ENCODE measurements around the gene SRP54. TPM values are rescaled to one million over a fixed set of nuclear protein-coding genes. Genes with fewer than 3 reads are reported as not detected.

Gene SRP54
- total and polyA plus RNA-seq, 2 of the 13 experiments (the other 11 are each of a cell fraction or from before 2014, with no cell fraction given): 42.2 to 207 TPM

DNA sequence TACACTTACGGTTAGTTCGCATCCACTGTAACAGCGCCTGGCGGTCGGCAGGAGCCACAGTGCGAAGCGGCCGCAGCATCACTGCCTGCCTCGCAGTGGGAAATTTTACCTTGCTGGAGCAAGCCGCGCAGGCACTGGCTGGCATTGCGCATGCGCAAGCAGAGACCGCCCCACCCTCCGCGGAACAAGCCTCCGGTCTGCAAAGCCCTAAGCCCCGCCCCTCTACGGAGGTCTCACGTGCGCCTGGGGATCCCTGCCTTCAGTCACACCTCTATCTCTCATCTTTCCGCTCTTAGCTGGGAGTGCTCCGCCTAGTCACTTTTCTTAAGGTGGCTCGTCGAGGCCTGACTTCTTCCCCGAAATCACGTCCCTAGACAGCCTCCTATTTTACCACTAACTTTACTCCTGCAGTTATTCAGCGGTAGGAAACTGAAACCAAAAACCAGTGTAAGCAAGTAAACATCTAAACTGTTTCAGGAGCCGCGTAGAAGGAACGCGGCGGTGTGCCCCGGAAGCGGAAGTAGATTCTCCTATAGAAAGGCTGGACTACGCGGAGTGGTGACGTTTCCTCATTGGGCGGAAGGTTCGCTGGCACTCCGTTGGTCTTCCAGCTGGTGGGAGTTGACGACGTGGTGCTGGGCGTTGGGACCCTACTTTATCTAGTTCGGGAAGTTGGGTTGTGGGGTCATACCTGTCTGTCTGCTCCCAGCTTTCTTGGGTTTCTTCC is at the start of gene SRP54 (continued):
- TF ChIP-seq, protein P1, sequence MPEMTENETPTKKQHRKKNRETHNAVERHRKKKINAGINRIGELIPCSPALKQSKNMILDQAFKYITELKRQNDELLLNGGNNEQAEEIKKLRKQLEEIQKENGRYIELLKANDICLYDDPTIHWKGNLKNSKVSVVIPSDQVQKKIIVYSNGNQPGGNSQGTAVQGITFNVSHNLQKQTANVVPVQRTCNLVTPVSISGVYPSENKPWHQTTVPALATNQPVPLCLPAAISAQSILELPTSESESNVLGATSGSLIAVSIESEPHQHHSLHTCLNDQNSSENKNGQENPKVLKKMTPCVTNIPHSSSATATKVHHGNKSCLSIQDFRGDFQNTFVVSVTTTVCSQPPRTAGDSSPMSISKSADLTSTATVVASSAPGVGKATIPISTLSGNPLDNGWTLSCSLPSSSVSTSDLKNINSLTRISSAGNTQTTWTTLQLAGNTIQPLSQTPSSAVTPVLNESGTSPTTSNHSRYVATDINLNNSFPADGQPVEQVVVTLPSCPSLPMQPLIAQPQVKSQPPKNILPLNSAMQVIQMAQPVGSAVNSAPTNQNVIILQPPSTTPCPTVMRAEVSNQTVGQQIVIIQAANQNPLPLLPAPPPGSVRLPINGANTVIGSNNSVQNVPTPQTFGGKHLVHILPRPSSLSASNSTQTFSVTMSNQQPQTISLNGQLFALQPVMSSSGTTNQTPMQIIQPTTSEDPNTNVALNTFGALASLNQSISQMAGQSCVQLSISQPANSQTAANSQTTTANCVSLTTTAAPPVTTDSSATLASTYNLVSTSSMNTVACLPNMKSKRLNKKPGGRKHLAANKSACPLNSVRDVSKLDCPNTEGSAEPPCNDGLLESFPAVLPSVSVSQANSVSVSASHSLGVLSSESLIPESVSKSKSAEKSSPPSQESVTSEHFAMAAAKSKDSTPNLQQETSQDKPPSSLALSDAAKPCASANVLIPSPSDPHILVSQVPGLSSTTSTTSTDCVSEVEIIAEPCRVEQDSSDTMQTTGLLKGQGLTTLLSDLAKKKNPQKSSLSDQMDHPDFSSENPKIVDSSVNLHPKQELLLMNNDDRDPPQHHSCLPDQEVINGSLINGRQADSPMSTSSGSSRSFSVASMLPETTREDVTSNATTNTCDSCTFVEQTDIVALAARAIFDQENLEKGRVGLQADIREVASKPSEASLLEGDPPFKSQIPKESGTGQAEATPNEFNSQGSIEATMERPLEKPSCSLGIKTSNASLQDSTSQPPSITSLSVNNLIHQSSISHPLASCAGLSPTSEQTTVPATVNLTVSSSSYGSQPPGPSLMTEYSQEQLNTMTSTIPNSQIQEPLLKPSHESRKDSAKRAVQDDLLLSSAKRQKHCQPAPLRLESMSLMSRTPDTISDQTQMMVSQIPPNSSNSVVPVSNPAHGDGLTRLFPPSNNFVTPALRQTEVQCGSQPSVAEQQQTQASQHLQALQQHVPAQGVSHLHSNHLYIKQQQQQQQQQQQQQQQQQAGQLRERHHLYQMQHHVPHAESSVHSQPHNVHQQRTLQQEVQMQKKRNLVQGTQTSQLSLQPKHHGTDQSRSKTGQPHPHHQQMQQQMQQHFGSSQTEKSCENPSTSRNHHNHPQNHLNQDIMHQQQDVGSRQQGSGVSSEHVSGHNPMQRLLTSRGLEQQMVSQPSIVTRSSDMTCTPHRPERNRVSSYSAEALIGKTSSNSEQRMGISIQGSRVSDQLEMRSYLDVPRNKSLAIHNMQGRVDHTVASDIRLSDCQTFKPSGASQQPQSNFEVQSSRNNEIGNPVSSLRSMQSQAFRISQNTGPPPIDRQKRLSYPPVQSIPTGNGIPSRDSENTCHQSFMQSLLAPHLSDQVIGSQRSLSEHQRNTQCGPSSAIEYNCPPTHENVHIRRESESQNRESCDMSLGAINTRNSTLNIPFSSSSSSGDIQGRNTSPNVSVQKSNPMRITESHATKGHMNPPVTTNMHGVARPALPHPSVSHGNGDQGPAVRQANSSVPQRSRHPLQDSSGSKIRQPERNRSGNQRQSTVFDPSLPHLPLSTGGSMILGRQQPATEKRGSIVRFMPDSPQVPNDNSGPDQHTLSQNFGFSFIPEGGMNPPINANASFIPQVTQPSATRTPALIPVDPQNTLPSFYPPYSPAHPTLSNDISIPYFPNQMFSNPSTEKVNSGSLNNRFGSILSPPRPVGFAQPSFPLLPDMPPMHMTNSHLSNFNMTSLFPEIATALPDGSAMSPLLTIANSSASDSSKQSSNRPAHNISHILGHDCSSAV (CRISPR knock-in tag; IDR thresholded peaks at IDR 0.05; ENCODE audit: borderline replicate concordance): 0 out of 2 replicates have a peak, but pooled peaks have one; percentile 97
- TF ChIP-seq ZBTB40 (IDR thresholded peaks at IDR 0.05) (peak; percentile 96), ZBTB40 (CRISPR knock-in tag; IDR thresholded peaks at IDR 0.05) (peak; percentile 86), NFKBIZ (CRISPR knock-in tag; IDR thresholded peaks at IDR 0.05) (peak; percentile 89)
